ENCODE data around the gene CH25H.
"Not testable (repeated sequence)": the region's sequence is repeated elsewhere in the genome, so short reads cannot be mapped to it uniquely, and the experiment has no call there.

The CH25H gene

GRCh38 chr10:89228146-89228545 lies 21.0 kb upstream of the CH25H start:
- no peak for DNase-seq

- DNase-seq = no peak
Observed at GRCh38 chr10:89226891-89227290, 19.8 kb upstream of the CH25H start.

DNA sequence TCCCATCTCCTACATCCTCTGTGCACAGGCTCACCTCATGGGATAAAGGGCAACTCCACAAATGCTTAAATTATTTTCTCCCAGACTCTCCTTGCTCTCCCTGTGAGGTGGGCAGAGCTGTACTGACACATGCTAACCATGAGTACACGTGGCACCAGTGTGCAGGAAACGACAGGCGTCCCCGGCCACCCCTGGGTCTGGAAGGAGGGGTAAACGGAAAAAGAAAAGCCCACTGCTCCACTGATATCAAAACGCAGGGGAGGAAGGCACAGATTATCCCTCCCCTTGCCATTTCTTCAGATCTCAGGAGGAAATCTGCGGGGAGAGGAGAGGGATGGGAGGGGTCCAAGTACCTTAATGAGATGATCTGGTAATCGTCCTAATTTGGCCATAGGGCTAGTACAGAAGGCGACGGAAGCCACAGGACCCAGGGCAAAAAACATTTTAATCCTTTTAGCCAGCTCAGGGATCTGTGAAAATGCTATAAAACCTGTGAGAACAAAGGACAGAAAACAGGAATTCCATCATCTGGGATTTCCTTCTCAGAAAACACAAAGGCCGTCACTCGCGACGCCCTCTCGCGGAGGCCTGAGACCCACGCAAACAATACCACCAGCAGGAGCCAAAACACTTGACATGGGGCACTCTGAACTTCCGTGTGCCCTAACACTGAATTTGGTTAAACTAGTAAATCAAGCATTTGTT lies 17.8 kb upstream of the CH25H start:
- DNase-seq = no peak

GRCh38 chr10:89221919-89222318 lies 14.8 kb upstream of the CH25H start:
- DNase-seq = no peak

- DNase-seq = no peak
Observed at GRCh38 chr10:89219513-89220218, 12.5 kb upstream of the CH25H start.

GRCh38 chr10:89217057-89217990 lies 10.2 kb upstream of the CH25H start:
- peak; percentile 88 for DNase-seq

DNA sequence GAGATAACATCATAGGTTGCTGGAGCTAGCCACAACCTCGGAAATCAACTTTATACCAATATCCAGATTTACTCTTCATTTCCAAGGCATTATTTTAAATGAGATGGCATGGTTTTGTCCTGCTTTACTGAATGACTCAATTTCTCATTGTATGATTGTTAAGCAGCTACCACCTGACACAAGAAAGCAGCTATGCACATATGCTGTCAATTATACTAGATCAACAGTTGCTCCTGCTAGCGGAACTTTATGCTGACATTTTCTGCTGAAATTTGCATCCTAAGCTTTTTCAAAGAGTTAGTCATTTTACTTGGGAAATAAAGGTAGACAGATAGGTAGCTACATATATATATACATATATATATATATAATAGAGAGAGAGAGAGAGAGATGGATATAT lies 8.9 kb upstream of the CH25H start:
- DNase-seq = no peak

DNA sequence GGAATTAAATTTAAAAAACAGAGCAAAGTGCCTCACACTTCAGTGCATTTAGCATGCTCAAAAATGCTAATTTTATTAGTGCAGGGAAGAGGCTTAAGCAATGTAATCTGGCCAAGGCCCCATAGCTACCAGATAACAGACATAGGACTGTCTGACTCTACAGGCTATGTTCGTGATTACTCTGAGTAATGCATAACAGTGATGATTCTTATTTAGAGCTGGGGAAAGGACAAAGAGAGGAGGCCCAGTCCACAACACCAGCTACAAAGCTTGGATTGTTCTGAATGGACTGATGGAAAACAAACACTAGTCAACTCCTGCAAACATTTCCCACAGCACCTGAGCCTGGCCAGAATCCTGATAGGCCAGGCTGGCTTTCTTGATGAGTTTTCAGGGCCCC lies 8.4 kb upstream of the CH25H start:
- DNase-seq = no peak

DNA sequence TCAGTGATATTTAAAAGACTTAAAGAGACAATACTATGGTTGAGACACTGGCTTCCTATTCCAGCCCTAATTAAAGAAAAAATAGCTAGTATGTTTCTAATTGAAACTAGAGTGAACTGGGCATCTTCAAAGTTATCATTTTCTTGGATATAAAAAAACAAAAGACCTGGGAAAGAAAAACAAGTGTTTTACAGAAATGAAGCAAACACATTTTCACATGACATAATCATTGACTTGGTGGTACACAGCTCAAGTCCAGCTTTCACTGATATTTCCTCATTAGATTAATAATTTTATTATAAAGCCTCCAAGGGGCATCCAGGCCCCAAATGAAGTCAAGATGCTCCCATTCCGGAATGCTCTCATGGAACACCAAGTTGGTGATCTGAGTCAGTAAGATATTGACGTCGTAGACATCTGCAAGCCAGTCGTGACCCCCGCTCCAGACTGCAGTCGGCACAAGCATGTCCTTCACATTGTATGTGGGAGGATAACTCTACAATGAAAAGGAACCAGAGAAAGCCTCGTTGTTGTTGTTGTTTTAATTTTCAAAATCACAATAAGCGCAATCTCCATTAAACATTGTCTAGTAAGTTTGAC lies 7.5 kb upstream of the CH25H start:
- DNase-seq = no peak

GRCh38 chr10:89213191-89213808 lies 6.2 kb upstream of the CH25H start:
- peak; percentile 76 for DNase-seq

GRCh38 chr10:89210794-89211425 lies 3.8 kb upstream of the CH25H start:
- DNase-seq = no peak

DNA sequence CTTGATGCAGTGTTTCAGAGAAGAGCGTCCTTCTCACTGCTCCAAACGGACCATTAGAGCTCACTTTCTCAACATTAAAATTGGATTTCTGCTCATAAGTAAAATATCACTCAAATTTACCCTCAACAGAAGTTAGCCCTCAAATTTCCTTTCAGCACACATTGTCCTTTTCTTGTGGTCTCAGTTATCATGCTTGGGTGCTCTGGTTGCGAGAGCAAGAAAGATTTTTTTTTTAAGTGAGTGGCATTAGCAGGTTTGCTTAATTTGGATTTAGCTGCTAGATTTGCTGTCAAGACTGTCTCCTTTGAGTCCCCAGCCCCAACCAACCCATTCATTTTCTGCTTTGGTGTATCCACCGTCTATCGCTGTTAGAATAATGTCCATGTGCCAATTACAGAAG lies 2.6 kb upstream of the CH25H start:
- DNase-seq = no peak

GRCh38 chr10:89207801-89208551 lies 859 bp upstream of the CH25H start:
- no peak for DNase-seq

DNA sequence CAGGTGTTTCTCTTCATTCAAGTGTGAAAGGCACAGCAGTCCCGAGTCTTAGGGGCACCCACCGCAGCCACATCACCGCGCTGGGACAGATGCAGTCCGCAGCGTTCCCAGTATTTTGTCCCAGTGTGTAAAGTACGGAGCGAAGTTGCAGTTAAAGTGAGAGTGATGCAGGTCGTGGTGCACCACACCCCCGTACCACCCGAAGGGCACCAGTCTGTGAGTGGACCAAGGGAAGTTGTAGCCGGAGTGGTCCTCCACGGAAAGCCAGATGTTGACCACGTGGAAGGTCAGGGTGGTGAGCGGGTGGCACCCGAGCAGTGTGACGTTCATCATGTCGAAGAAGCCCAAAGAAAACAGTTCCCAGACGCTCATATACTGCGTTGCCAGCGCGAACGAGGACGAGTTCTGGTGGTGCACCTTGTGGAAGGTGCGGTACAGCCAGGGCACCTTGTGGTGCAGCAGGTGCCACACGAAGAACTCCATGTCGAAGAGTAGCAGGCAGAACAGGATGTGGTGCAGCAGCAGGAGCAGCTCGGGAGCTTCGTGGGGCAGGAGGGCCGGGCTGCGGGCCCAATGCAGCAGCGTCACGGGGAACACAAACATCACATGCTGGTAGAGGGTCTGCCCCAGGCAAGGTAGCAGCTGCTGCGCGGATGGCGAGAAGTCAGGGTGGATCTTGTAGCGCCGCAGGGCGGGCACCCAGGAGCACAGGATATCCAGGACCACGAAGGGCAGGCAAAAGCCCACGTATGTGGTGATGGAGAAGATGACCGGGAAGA lies 526 bp downstream of the CH25H start:
- DNase-seq = no peak

DNA sequence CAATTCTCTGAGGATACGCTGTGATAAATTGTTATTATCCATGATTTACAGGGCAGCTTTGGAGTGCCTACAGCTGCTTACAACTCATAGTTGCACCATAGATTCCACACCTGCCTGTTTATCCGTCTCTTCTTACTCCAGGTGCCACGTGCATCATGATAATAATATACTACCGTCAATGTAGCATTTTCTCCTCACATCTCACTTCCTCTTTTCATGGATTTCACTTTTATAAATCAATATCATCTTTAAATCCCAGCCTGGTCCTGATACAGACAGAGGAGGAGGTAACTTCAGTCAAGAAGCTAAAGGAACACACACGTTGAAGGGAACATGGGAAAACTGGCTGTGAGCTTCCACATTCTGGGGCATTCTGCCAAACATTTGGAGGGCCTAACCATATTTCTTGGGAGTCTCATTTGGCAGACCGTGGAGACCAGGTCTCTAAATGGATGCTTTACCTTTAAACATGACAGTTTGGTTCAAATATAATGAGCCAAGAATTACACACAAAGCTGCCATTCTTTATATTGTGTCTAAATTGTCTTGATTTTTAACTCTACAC lies 2.4 kb downstream of the CH25H start:
- no peak for DNase-seq

- no peak for DNase-seq
Observed at GRCh38 chr10:89203237-89203636, 3.9 kb downstream of the CH25H start.

DNA sequence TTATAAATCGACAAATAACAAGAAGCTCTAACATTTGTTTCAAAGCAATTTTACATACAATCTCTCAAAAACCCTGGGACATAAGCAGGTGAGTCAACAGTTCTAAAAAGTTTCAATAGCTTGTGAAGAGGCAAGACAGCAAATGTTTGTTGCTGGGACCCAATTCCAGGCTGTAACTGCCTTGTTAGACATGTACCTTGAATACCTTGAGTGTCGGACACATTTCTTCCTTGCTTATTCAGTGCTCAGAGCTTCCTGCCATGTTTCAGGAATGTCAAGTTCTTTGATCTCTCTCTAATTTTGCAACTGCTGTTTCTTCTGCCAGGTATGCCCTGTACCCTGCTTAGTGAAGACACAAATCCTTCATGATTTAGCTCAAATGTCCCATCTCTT lies 5.1 kb downstream of the CH25H start:
- DNase-seq = no peak

DNA sequence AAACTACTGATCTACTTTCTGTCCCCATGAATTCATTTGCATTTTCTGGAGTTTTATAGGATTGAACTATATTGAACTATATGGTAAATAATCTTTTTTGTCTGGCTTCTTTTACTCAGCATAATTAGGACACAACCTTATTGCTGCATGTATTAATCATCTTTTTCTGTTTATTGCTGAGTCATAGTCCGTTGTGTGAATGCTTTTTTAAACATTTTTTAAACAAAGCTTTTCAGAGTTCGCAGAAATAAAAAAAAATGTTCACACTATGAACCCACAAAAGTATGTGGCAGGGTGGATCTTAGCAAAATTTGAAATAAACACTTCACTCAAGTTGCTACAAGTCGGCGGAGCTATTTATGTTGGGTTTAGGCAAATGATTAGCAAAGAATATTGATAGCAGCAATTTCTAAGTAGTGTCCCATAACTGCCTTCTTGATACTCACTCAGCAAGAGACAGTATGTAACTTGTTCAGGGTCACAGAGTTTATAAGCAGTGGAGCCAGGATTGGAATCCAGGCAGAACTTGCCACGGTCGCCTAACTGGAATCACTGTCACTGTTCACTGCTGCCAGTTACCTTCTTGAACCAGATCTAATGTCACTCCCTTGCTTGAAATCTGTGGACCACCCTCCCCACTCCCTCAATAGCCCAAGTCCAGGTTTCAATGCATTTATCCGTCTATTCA lies 5.6 kb downstream of the CH25H start:
- DNase-seq = no peak

- no peak for DNase-seq
Observed at GRCh38 chr10:89197473-89197872, 9.6 kb downstream of the CH25H start.

GRCh38 chr10:89191301-89191700 lies 15.8 kb downstream of the CH25H start:
- DNase-seq = not testable (repeated sequence)
